Measurements from ENCODE around the gene LPP.

DNA sequence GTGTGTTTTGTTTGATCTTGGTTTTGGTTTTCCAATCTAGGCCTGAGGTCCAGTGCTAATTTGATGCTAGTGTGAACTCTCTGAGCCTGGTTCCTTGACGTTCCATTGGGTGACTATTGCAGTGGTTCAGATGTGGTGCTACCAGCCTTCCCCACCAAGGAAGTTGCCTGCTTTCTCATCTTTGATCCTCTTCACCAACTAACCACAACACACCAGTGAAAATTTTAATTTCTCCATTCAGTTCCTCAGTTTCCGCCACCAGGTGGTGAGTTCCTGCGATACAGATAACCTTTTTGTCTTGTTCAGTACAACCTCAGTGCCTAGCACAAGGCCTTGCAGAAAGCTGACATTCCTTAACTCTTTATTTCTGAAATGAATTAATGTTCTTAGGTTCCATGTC, 680.4 kb downstream of the LPP start:
- TF ChIP-seq REST (IDR thresholded peaks at IDR 0.05; ENCODE audit: insufficient read depth in 1 of 2, low read depth in 2 of 2, low read length in 2 of 2), result no peak
- TF ChIP-seq TAF1 (IDR thresholded peaks at IDR 0.05; ENCODE audit: borderline replicate concordance, insufficient read depth, low read length), result no peak
- TF ChIP-seq POLR2AphosphoS5 (IDR thresholded peaks at IDR 0.05; ENCODE audit: low read depth, low read length), result no peak
- no peak for TF ChIP-seq SIN3A (IDR thresholded peaks at IDR 0.05; ENCODE audit: borderline replicate concordance, insufficient read depth, low read length)
- no peak for TF ChIP-seq FOXP2 (optimal IDR thresholded peaks at IDR 0.05; ENCODE audit: borderline replicate concordance, extremely low read depth, extremely low read length, insufficient read depth)
